ENCODE results near the gene LRRC7.

- no peak for TF ChIP-seq MXI1 (conservative IDR thresholded peaks at IDR 0.05; ENCODE audit: poor library complexity, severe bottlenecking)
- TF ChIP-seq POLR2AphosphoS5 (IDR thresholded peaks at IDR 0.05): no peak
- TF ChIP-seq, protein P1, sequence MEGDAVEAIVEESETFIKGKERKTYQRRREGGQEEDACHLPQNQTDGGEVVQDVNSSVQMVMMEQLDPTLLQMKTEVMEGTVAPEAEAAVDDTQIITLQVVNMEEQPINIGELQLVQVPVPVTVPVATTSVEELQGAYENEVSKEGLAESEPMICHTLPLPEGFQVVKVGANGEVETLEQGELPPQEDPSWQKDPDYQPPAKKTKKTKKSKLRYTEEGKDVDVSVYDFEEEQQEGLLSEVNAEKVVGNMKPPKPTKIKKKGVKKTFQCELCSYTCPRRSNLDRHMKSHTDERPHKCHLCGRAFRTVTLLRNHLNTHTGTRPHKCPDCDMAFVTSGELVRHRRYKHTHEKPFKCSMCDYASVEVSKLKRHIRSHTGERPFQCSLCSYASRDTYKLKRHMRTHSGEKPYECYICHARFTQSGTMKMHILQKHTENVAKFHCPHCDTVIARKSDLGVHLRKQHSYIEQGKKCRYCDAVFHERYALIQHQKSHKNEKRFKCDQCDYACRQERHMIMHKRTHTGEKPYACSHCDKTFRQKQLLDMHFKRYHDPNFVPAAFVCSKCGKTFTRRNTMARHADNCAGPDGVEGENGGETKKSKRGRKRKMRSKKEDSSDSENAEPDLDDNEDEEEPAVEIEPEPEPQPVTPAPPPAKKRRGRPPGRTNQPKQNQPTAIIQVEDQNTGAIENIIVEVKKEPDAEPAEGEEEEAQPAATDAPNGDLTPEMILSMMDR (IDR thresholded peaks at IDR 0.05; ENCODE audit: poor library complexity, severe bottlenecking): no peak
- TF ChIP-seq EZH2 (IDR thresholded peaks at IDR 0.05; ENCODE audit: borderline replicate concordance, insufficient read depth, low read length, poor library complexity, severe bottlenecking): no peak
- no peak for TF ChIP-seq REST (IDR thresholded peaks at IDR 0.05; ENCODE audit: borderline replicate concordance)
- TF ChIP-seq RAD21 (conservative IDR thresholded peaks at IDR 0.05): no peak
- TF ChIP-seq EP300 (conservative IDR thresholded peaks at IDR 0.05; ENCODE audit: poor library complexity, severe bottlenecking): no peak
- TF ChIP-seq TAF1 (IDR thresholded peaks at IDR 0.05; ENCODE audit: low read depth): no peak
Observed at GRCh38 chr1:69651656-69652055, 83.9 kb downstream of the LRRC7 start.

All from neural cell (in vitro differentiated cells).